OCI-LY7 (cell line): Measurements from ENCODE around the gene CA5A.
"Not testable (repeated sequence)": the region's sequence is repeated elsewhere in the genome, so short reads cannot be mapped to it uniquely, and the experiment has no call there.

ENCODE experiments used
- CTCF ChIP-seq: fragments of 200-600 bp; sonication (generic); conservative IDR thresholded peaks from 2 replicates; pipeline ENCODE4 v1.5.1; 2014; ENCODE audit warnings: mild to moderate bottlenecking, antibody characterized with exemption, low read length, moderate library complexity, mixed read lengths
- EZH2phosphoT487 ChIP-seq: fragments of 200-600 bp; sonication (generic); IDR thresholded peaks from 2 replicates; pipeline ENCODE4 v1.6.1; 2018; ENCODE audit warnings: low read depth, borderline replicate concordance, mild to moderate bottlenecking, mixed run types, antibody characterized with exemption, low read length, moderate library complexity, mixed read lengths

GRCh38 chr16:87896176-87896890, 40.0 kb downstream of the CA5A start:
- not testable (repeated sequence) for TF ChIP-seq CTCF, EZH2phosphoT487
